ENCODE data around the gene MARCHF3.
"Not testable (repeated sequence)": the region's sequence is repeated elsewhere in the genome, so short reads cannot be mapped to it uniquely, and the experiment has no call there.

MARCHF3 gene

DNA sequence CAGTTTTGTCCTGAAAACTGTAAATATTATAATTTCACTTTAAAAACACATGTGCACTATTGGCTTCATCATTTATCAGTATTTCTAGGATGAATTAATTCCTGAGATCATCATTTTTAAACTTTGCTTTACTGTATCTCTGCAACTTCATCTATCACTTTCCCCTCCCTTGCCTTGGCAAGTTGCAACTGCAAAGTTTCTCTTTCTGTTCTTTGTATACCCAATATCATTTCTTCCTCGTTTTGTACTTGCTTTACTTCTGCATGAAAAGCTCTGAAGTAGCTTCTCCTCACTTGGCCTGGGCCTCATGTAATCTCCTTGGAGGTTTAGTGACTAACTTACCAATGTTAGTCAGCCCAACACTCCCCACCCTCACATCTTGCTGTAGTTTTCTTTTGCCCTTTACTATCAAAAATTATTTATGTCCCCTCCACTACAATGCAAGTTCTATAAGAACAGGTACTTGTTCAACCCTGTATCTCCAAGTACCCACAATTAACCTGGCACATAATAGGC, 30.2 kb upstream of the MARCHF3 start:
- no peak overlapping the region for H3K27ac Mint-ChIP-seq
- peaks cover 25% of the 10 kb centered on the region for H3K36me3 Mint-ChIP-seq
- no peaks in the 10 kb centered on the region for H3K27me3 Mint-ChIP-seq
- H3K4me3 Mint-ChIP-seq, result no peak overlapping the region
- H3K9me3 Mint-ChIP-seq, result no peaks in the 10 kb centered on the region
- peaks cover 15% of the 10 kb centered on the region for H3K4me1 Mint-ChIP-seq

DNA sequence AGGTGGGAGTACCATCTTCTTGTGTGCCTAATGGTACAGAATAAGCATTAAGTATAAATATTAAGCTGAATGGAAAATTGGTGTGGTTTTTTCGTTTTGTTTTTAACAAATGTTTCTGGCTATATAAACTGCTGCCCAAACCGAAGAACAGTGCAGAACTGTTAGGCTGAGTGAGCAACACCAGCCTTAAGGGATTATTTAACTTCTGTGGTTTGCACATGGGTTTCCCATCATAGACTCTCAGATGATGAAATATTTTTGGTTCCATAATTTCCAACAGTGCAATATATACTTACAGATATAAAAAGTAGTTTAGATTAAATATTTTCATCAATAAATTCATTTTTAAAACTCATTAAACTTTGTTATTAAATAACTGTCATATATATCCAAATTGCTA, 26.5 kb upstream of the MARCHF3 start:
- no peak overlapping the region for H3K27ac Mint-ChIP-seq
- no peaks in the 10 kb centered on the region for H3K9me3 Mint-ChIP-seq
- H3K36me3 Mint-ChIP-seq, result peaks cover 41% of the 10 kb centered on the region
- H3K4me3 Mint-ChIP-seq, result no peak overlapping the region
- H3K4me1 Mint-ChIP-seq, result peaks cover 15% of the 10 kb centered on the region
- no peaks in the 10 kb centered on the region for H3K27me3 Mint-ChIP-seq

DNA sequence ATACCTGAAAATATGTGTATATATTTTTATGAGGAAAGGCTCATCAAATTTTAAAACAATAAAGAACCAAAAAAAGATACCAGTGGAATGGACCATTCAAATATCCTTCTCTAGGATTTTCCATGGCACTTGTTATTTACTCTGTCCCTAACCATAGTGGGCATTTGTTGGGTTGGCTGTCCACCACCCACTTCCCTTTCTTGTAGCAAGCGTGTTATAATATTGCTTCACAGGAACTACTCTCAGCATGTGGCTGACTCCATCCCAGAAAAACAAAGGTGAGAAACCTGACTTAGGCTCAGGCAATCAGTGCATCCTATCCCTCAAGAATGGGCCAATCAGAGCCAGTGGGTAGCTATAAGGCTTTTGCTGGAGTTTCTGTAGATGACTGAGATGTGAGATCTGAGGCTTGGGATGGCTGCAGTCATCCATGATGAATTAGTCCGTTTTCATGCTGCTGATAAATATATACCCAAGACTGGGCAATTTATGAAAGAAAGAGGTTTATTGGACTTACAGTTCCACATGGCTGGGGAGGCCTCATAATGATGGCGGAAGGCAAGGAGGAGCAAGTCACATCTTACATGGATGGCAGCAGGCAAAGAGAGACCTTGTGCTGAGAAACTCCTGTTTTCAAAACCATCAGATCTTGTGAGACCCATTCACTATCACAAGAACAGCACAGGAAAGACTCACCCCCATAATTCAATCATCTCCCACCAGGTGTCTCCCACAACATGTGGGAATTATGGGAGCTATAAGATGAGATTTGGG, 25.7 kb upstream of the MARCHF3 start:
- H3K4me3 Mint-ChIP-seq, result no peak overlapping the region
- H3K4me1 Mint-ChIP-seq, result peaks cover 9% of the 10 kb centered on the region
- H3K9me3 Mint-ChIP-seq, result no peaks in the 10 kb centered on the region
- H3K27me3 Mint-ChIP-seq, result no peaks in the 10 kb centered on the region
- H3K36me3 Mint-ChIP-seq, result peaks cover 41% of the 10 kb centered on the region
- H3K27ac Mint-ChIP-seq, result no peak overlapping the region

DNA sequence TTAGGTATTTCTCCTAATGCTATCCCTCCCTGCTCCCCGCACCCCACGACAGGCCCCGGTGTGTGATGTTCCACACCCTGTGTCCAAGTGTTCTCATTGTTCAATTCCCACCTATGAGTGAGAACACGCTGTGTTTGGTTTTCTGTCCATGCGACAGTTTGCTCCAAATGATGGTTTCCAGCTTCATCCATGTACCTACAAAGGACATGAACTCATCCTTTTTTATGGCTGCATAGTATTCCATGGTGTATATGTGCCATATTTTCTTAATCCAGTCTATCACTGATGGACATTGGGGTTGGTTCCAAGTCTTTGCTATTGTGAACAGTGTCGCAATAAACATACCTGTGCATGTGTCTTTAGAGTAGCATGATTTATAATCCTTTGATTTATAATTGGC, 23.2 kb upstream of the MARCHF3 start:
- not testable (repeated sequence) for H3K4me3 Mint-ChIP-seq, H3K9me3 Mint-ChIP-seq, H3K27ac Mint-ChIP-seq, H3K27me3 Mint-ChIP-seq, H3K4me1 Mint-ChIP-seq
- H3K36me3 Mint-ChIP-seq, result peaks cover 31% of the 10 kb centered on the region

DNA sequence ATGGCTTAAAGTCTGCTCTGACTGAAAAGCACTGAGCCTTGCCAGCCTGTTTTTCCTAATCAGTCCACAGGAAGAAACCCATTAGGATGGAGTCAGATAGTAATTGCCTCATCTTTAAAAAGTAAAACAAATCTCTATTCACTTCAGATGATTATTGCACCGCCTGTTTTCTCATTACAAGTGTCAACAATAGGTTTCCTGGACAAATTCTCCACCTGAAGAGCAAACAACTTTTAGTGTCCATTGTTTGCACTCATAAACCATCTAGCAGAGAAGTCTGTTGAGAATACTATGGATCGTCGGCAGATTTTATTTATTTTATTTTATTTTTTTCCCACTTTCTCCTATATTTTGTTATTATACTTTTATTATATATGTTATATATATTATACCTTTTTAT, 22.7 kb upstream of the MARCHF3 start:
- Mint-ChIP-seq H3K27ac (no peak overlapping the region), H3K36me3 (peaks cover 30% of the 10 kb centered on the region), H3K27me3 (no peaks in the 10 kb centered on the region), H3K9me3 (no peaks in the 10 kb centered on the region), H3K4me3 (no peak overlapping the region), H3K4me1 (no peaks in the 10 kb centered on the region)

DNA sequence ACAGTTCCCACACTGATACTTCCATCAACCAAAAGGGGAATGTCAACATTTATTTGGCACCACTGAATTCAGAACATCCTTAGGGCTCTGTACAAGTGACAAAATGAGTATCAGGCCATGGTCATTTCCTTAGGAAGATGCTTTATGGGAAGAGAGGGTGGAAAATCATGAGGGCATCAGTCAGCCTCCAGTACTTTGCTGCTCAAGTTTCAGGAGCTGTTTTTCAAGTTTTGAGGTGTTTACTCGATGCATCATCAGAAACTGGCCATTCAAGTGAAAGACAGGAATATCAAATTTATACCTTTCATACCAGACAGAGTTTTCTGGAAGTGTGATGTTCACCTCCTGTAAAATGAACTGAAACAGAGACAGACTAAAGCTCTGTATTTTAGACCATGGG, 21.2 kb upstream of the MARCHF3 start:
- Mint-ChIP-seq H3K4me3 (no peak overlapping the region), H3K36me3 (peaks cover 28% of the 10 kb centered on the region), H3K9me3 (no peaks in the 10 kb centered on the region), H3K4me1 (no peaks in the 10 kb centered on the region), H3K27me3 (no peaks in the 10 kb centered on the region), H3K27ac (no peak overlapping the region)

DNA sequence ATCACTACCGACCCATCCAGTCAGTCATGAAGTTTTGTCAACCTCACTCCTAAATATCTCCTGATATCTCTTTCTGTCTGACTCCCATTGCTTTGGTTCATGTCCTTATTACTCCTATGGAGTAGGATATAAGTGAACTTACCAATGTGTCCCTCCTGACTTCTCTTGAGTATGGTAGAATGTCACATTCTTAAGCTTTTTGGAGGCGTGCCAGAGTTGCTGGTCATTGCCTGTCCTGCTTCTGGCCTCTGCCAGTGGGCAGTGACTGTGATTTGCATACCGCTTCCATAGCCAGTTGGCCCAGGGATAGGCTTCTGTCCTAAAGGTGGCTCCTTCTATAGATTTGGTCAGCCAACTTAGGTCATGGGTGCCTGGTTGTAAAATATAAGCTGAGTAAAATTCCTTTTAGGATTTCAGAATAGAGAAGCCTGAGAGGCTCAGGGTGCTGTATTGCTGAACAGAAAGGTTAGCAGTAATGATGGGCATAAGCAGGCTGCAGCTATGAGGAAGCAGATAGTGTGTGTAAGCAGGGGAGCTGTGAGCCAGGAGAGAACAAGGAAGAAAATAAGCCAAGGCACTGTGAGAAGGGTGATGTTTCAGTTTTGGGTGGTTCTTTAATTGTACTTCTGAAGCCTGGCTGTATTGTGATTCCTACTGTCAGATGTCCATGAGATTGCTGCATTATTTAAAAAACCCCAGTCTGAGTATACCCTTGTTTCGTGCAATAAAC, 16.1 kb upstream of the MARCHF3 start:
- Mint-ChIP-seq H3K4me3 (no peak overlapping the region), H3K4me1 (no peaks in the 10 kb centered on the region), H3K36me3 (peaks cover 4% of the 10 kb centered on the region), H3K27me3 (no peaks in the 10 kb centered on the region), H3K27ac (no peak overlapping the region), H3K9me3 (no peaks in the 10 kb centered on the region)

DNA sequence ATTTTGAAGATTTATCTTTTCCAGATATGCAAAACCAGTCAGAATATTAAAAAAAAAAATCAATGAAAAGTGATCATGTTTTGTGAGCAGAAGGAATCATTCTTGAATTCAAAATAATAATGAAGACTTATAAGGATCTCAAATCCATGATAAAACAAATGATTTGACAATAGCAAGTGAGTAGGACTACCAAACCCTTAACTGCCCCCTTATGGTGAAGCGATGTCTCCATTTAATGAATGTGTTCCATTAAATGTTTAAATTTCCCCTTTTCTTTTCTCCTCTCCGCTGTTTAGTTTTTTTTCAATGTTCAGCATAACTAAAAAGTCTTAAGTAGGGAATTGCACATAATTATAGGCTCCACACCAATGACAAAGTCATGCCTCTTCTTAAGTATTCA, 12.2 kb upstream of the MARCHF3 start:
- H3K27me3 Mint-ChIP-seq, result no peaks in the 10 kb centered on the region
- no peak overlapping the region for H3K27ac Mint-ChIP-seq
- H3K36me3 Mint-ChIP-seq, result peaks cover 2% of the 10 kb centered on the region
- H3K4me1 Mint-ChIP-seq, result no peaks in the 10 kb centered on the region
- no peaks in the 10 kb centered on the region for H3K9me3 Mint-ChIP-seq
- H3K4me3 Mint-ChIP-seq, result no peak overlapping the region

DNA sequence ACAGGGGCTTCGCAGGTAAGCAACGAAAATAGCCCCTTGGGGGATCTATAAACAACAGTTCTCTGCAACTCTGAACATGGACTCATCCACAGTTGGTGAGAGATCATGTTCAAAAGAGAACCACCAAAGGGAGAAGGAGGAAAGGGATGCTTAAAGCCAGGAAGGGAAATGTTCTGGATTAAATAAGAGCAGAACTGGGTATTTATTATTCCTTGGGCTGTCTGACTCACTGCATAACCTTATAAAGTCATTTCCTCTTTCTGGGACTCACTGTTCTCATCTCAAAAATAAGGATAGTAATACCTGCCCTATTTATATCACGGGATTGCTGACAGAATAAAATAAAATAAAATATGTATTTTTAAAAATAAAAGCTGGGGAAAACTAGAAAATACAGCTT, 11.2 kb upstream of the MARCHF3 start:
- Mint-ChIP-seq H3K27ac (no peak overlapping the region), H3K9me3 (no peaks in the 10 kb centered on the region)

DNA sequence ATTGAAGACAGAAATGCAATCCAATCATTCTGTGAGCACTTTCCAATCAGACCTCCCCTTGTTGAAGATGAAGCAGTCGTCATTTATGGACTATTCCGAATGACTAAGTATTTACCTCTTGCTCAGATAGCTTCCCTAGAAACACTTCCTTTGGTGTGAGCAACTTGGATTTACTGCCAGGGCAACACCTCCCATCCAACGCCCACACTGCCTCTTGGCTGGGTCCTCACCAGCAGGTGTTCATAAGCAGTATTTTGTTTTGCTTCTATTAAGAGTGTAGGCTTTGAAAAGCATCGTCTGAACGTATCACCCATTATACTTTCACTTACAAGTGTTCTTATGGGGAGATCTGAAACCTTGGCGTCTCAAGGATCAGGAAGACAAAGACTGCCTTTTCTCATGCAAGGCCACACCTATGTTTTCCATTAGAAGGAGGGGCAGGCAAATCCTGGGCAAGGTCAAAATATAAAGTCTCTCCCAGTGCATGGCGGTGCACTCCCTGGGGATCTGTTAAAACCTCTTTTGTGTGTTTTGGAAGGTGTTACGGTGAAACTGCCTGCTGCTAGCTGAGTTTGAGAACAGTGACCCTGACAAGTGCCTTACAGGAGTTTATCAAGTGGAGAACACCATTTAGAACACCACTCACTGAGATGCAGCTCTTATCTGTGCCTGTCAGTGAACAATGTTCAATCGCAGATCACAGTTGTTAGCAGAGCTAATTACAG, 10.6 kb upstream of the MARCHF3 start:
- H3K27me3 Mint-ChIP-seq, result no peaks in the 10 kb centered on the region

More for the DNA sequence above, 11.2 kb upstream of the MARCHF3 start:
- Mint-ChIP-seq H3K36me3 (peaks cover 2% of the 10 kb centered on the region), H3K4me1 (no peaks in the 10 kb centered on the region), H3K4me3 (no peak overlapping the region), H3K27me3 (no peaks in the 10 kb centered on the region)

DNA sequence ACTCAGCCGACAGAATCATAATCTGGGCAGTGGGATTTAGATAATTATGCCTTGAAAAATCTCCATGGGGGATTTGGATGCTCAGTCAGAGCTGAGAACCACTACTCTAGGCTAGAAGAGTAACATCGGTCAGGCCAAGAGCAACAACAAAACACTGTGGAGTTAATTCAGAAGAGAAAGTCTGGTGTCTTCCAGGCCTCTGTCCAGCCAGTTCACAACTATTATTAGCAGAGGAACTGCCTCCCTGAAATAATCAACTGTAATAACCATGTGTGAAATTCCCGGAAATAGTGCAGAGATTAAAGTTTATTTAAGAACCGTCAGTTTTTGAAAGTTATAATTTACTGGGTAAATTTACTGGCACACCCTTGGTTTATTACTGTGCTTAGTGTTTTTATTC, 8.2 kb upstream of the MARCHF3 start:
- Mint-ChIP-seq H3K4me3 (no peak overlapping the region), H3K36me3 (peaks cover 4% of the 10 kb centered on the region), H3K9me3 (no peaks in the 10 kb centered on the region), H3K27ac (no peak overlapping the region), H3K27me3 (no peaks in the 10 kb centered on the region), H3K4me1 (no peaks in the 10 kb centered on the region)

More for the DNA sequence above, 10.6 kb upstream of the MARCHF3 start:
- Mint-ChIP-seq H3K36me3 (peaks cover 2% of the 10 kb centered on the region), H3K27ac (no peak overlapping the region), H3K9me3 (no peaks in the 10 kb centered on the region), H3K4me1 (no peaks in the 10 kb centered on the region), H3K4me3 (no peak overlapping the region)

DNA sequence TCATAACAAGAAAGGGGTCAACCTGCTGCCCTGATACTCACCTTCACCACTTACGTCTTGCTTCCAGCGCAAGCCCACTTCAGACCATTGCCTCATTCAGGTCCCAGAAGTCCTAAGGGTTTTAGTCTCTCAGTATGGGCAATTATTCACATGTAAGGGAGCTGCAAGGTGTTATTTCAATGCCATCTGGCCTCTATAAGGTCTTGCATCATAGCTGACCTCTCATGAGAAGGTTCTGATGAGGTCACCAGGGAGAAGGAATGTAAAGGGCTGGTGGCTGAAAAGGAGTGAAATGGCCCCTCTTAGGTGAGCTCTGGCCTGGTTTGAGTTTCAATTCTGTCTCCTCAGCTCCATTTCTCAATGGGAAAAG, 1.5 kb upstream of the MARCHF3 start:
- Mint-ChIP-seq H3K4me3 (peak overlapping the region; percentile 93), H3K27ac (no peak overlapping the region), H3K4me1 (peaks cover 20% of the 10 kb centered on the region), H3K9me3 (no peaks in the 10 kb centered on the region), H3K27me3 (no peaks in the 10 kb centered on the region), H3K36me3 (peaks cover 2% of the 10 kb centered on the region)

DNA sequence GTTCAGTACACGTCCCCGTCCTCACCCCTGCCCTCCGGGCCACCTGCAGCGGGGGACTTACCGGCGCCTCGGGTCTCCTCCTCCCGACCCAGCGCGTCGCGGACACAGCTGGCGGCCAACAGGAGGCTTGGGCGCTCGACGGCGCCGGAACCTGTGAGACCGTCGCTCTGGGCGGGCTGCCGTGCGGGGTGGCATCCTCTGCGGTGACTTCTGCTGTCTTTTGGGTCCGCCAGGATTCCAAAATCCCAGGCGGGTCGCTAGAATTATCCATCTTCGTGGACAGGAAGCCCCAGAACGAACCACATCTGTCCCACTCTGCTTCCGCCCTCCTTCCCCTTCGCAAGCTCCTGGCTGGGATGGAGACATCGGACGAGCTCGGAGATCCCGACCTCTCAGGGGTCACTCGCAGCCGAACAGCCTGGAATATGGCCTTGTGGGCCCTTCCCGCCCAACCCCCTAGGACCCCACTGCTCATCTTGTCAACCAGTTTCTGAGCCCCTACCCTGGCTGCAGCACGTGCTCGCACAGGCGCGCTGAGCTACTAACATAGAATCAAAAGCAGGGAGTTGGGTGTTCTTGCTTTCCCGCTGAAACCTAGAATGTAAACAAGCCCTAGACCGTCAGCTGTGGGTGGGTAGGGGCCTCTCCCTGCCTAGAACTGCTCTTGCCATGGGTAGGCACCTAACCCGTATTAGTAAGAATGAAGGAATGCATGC, 947 bp upstream of the MARCHF3 start:
- peak overlapping the region; percentile 93 for H3K4me3 Mint-ChIP-seq
- peaks cover 2% of the 10 kb centered on the region for H3K36me3 Mint-ChIP-seq
- H3K4me1 Mint-ChIP-seq, result peaks cover 25% of the 10 kb centered on the region
- no peaks in the 10 kb centered on the region for H3K9me3 Mint-ChIP-seq
- no peaks in the 10 kb centered on the region for H3K27me3 Mint-ChIP-seq
- H3K27ac Mint-ChIP-seq, result peak overlapping the region; percentile 17

DNA sequence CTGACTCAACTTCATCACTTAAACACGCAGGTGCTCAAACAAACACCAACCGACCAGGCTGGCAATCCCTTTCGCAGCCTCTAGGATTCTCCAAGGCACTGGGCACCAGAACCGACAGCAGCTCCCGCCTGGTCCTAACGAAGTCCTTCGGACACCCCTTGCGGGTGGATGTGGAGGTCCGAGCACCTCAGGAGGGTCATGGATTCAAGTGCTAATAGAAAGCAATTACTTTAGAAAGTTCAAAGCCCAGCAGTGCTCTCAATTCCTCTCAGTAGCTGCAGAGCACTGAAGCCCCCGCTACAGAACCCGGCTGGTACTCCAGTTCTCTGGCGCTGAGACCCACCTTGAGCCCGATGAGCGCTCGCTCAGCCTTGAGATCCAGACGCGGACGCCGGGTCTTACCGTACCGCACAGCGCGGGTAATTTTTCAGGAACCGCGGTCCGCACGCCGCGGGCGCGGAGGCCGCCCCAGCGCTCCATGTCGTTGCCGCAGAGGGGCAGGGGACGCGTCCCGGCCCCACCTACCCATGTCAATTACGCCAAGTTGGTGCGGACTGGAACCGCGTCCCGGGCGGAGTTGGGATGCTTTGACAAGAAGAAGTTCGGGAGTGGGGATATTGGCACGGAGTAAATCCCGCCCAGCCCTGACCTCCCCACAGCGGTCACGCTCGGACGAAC, 638 bp downstream of the MARCHF3 start:
- Mint-ChIP-seq H3K27me3 (no peaks in the 10 kb centered on the region), H3K36me3 (no peaks in the 10 kb centered on the region), H3K27ac (peak overlapping the region; percentile 55), H3K9me3 (no peaks in the 10 kb centered on the region), H3K4me1 (peaks cover 31% of the 10 kb centered on the region), H3K4me3 (peak overlapping the region; percentile 93)

Measured in activated naive CD4-positive, alpha-beta T cell treated with anti-CD3 and anti-CD28 coated beads, Interleukin-2, amount 50 U/mL, for 24 hours (primary cell).